SK-N-SH treated with all-trans-retinoic acid at 6 μM for 48 hours (cell line): ENCODE results near the gene MRGPRD.

ENCODE experiments used
- ARNTL ChIP-seq: fragments of 450-650 bp; formaldehyde crosslinking; IDR thresholded peaks from 2 replicates; pipeline ENCODE4 v1.5.0; 2020; ENCODE audit warnings: low read depth, mild to moderate bottlenecking, moderate library complexity, borderline replicate concordance
- ESRRG ChIP-seq: fragments of 250-450 bp; sonication (Bioruptor Pico); IDR thresholded peaks from 2 replicates; pipeline ENCODE4 v1.6.1; 2021; ENCODE audit warnings: mild to moderate bottlenecking
- PATZ1 ChIP-seq: fragments of 250-450 bp; sonication (Bioruptor Pico); IDR thresholded peaks from 2 replicates; pipeline ENCODE4 v1.8.0; 2020; ENCODE audit warnings: mild to moderate bottlenecking, moderate library complexity, borderline replicate concordance
- ZFP3 ChIP-seq: fragments of 250-450 bp; sonication (Bioruptor Pico); IDR thresholded peaks from 2 replicates; pipeline ENCODE4 v1.5.0; 2020; ENCODE audit warnings: mild to moderate bottlenecking, moderate library complexity
- ZNF565 ChIP-seq: fragments of 450-650 bp; formaldehyde crosslinking; conservative IDR thresholded peaks from 2 replicates; pipeline ENCODE4 v1.5.0; 2020; ENCODE audit warnings: low read depth, mild to moderate bottlenecking, moderate library complexity

DNA sequence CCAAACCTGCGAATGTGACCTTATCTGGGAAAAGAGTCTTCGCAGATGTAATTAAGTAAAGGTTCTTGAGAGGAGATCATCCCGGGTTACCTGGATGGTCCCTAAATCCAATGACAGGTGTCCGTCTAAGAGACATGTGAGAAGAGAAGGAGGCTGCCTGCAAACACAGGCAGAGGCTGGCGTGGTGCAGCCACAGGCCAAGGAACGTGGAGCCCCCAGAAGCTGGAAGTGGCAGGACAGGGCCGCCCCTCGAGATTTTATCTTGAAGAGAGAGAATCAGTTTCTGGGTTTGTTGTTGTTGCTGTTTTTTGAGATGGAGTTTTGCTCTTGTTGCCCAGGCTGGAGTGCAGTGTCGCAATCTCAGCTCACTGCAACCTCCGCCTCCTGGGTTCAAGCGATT lies 33.6 kb downstream of the MRGPRD start:
- TF ChIP-seq ESRRG (CRISPR knock-in tag) (no peak), PATZ1 (no peak), ARNTL (CRISPR knock-in tag) (no peak), ZFP3 (CRISPR knock-in tag) (no peak), ZNF565 (CRISPR knock-in tag) (no peak)
